Dermis microvascular lymphatic vessel endothelial cell (primary cell): ENCODE measurements around the gene MKNK1. TPM values are rescaled to one million over a fixed set of nuclear protein-coding genes. Genes with fewer than 3 reads are reported as not detected.
A peak's percentile ranks its signal among the peaks of the same experiment; 100 is the strongest.

Experiments
- DNase-seq, 2 donors: peaks; one replicate each; pipeline versions ENCODE4 v3.0.0 to v3.0.0-alpha.2; 2010; ENCODE audit warnings: low read depth in 2 of 2
- total RNA-seq: library from RNA; depleted of rRNA; stranded (reverse); fragments of >200 nt; gene quantifications from 2 replicates; pipeline ENCODE4 v1.2.1, GENCODE V29; 2014

MKNK1 gene
- total RNA-seq, 1 donor from 2014 or later = 14.6 TPM

GRCh38 chr1:46543761-46544560 is 60.1 kb downstream of the MKNK1 start:
- DNase-seq = no peak

DNA sequence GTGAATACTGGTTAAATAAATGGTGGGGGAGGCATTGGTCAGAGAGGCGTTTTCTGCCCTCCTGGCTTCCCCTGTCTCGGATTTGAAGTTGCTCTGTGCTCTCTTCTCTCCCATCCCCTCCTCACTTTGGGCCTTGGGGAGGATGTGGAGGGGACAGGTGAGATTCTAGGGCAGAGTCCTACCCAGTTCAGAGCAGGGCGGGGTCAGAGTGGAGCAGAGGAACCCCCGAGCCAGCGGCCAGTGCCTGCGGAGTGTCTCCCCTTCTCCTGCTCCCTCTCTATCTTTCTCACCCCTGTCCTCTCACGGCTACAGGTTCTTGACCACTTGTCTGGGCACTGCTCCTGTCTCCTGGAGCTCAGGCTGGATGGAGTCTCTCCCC is 60.7 kb downstream of the MKNK1 start:
- DNase-seq = no peak

- DNase-seq = no peak
Observed at GRCh38 chr1:46539972-46540371, 64.1 kb downstream of the MKNK1 start.

GRCh38 chr1:46538147-46538546 is 65.9 kb downstream of the MKNK1 start:
- DNase-seq = no peak

DNA sequence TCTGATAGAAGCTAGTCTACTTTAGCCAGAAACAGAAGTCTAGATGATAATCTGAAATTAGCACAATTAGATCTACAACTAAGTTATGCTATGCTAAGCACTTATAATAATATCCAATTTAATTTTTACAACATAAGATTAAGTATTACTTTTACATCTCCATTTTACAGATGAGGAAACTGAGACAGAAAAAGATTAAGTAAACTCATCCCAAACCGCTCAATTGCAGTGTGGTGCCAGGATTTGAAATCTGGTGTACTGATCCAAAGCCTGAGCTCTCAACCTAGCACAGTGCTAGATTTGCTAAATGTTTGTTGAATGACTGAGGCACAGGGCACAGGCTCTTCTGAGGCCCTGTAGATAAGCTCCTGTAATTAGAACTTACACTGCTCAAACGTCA is 66.4 kb downstream of the MKNK1 start:
- DNase-seq = no peak

DNA sequence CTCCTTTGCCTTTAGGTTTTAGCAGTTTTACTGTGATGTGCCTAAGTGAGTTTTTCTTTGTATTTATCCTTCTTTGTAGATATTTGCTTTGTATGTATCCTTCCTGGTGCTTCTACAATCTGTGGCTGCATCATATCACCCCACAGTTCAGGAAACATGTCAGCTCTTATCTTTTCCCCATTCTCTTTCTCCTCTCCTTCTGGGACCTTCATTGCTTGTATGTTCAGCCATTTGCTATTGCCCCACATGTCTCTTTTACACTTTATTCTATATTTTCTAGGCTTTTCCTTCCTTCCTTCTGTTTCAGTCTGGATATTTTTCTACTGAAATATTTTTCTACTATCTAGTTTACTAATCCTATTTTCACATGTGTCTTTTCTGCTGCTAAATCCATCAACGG is 67.5 kb downstream of the MKNK1 start:
- DNase-seq = no peak

- DNase-seq = peak in 1 of 2 donors; percentile 17
Observed at GRCh38 chr1:46535063-46535462, 69.0 kb downstream of the MKNK1 start.

DNA sequence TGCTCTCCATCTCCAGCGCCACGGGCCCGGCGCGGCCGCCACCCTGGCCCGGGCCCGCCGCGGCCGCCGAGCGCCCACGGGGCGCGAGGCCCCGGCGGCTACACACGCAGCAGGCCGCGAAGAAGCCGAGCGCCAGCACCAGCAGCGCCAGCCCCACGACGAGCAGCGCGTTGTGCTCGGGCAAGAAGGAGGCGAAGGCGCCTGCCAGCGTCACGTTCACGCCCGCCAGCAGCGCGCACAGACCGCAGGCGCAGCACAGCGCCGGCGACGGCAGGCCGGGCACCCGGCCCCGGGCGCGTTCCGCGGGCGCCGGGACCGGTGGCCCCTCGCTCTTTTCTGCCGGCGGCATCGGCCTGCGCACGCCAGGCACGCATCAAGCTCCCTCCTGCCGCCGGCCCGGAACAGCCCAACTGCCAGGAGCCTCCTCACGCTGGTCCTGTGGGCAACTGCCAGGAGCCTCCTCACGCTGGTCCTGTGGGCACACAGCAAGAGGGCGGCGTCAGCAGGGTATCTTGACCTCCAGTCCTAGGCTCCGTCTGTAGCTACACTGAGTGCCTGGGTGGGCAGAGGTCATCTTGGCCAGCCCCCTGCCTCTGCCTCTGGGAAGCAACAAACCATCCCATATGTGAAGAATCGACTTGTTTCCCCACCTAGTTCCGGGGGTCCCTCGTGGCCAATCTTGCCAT is 70.7 kb downstream of the MKNK1 start:
- peak in 1 of 2 donors; percentile 50 for DNase-seq

DNA sequence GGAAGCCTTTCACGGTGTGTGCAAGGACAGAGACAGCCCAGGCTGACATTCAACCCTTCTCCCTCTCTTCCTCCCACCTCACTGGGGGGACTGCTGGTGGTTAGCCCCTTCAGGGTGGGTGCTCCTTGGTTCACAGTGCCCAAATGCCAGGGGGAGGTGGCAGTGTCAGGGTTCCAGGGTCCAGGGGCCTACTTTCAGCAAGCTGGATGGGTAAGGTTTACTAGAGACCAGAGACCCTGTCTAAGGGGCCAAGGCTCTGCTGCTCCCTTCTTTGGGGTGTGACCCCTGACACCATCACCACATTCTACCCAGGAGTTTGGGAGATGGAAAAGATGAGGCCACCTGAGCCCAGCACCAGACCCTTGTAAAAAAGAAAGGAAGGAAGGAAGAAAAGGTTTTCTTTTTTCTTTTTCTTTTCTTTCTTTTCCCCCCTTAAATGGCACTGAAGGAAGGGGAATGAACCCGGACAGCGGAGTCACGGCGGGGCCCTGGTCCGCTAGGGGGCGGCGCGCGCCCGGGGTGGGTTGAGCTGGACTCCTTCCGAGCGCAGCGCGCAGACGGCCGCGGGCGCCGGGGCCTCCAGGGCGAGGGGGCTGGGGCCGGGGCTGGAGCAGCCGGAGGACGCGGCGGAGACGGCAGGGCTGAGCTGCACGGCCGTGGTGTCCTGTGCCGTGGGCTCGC is 71.4 kb downstream of the MKNK1 start:
- DNase-seq = peak in 1 of 2 donors; percentile 66

DNA sequence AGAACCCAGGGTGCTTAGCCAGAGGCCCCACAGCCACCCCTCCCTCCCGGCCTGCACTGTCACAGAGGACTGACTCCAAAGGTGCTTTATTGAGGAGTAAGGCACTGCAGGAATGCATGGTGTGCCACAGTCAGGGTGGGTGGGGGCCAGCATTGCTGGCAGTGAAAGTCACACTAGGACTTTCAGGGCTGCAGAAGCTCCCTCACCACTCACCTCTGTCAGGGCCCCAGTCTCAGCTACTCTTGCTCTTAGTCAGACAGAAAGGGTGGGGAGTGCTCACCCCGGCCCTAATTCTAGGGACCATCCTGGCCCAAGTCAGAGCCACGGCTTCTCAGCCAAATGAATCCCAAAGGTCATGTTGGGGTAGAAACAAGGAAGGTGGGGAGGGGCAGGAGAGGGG is 72.0 kb downstream of the MKNK1 start:
- DNase-seq = no peak

DNA sequence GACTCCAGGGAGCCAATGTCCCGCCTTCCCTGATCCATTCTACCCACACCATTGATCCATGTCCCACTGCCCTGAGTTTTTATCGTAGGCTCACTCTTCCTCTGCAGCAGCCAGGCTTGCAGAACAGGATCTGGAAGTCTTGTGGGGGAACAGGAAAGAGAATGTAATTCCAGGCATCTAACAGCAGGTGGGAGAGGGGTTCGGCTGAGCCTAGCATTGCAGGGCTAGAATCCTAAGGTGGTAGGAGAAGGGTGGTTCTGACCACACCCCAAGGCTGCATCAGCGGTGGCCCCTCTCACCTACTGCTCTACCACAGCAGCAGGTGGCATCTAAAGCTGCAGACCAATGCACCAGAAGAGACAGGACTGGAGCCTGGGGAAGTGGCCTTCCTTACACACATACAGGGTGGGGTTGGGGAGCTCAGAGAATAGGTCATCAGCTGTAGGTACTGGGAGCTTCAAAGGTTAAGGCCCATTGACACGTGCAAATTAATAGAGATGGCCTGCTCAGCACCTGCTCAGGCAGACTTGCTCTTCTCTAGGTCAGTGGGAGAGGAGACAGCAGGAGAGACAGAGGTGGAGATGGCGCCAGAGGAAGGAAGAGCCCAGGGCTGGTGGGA is 73.2 kb downstream of the MKNK1 start:
- no peak for DNase-seq

- DNase-seq = no peak
Observed at GRCh38 chr1:46530311-46530710, 73.8 kb downstream of the MKNK1 start.

- no peak for DNase-seq
Observed at GRCh38 chr1:46529031-46529630, 74.9 kb downstream of the MKNK1 start.

DNA sequence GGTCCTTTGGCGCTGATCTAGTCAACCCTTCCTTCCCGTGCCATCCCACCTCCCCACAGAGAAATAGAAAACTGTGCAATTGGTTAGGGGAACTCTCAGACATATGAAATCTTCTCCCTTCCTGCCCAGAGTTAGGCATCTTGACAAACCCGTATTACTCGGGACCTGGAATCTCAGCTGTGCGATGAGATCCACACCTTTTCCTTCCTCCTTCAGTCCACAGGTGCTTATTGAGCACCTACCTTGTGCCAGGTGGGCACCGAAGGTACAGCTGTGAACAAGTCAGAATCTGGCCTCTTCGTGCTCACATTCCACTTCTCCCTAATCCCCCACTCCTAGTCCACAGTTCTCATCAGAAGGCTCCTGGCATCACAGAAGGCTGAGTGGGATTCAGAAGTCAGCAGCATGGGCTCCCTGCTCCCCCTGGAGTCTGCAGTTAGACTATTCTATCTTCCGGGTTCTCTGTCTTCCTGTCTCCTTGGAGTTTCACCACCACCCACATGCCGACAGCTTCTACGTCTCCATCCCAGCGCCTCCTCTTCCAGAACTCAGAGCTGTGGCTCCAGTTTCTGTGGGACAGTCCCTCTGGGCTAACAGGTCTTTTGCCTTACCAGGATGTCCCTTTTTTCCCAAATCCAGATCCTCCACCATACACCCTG is 75.6 kb downstream of the MKNK1 start:
- no peak for DNase-seq

DNA sequence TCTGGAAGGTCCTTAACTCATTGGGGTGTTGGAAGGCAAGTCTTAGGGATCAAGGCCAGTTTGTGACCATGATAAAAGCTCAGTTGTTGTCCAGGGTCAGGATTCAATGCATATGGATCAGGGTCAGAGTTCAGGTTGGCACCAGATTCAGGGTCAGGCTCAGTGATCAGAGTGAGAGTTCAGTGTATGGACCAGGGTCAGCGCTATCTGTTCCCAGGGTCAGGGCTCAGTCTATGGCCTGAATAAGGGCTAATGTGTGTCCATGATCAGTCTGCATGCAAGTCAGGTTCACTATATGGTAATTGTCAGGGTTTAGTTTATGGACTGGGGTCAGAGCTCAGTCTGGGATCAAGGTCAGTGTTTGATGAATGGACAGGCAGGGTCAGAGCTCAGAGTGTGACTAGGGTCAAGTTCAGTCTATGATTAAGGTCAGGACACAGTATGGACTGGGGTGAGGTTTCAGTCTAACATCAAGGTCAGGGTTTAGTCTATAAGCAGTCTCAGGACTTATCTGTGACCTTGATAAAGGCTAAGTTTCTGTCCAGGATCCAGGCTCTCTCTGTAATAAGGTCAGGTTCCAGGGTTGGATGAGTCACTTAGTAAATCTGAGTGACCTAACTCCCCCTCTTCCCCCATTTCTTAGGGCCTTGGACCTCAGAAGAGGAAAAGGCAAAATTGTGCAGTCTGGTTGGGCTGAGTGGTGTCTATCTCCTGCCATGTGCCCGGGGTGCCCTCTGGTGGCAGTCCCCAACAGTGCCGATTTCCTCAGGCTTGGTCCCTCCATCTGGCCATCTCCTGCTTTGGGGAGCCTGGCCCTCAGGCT is 76.4 kb downstream of the MKNK1 start:
- DNase-seq = peak; percentile 31 to 66

DNA sequence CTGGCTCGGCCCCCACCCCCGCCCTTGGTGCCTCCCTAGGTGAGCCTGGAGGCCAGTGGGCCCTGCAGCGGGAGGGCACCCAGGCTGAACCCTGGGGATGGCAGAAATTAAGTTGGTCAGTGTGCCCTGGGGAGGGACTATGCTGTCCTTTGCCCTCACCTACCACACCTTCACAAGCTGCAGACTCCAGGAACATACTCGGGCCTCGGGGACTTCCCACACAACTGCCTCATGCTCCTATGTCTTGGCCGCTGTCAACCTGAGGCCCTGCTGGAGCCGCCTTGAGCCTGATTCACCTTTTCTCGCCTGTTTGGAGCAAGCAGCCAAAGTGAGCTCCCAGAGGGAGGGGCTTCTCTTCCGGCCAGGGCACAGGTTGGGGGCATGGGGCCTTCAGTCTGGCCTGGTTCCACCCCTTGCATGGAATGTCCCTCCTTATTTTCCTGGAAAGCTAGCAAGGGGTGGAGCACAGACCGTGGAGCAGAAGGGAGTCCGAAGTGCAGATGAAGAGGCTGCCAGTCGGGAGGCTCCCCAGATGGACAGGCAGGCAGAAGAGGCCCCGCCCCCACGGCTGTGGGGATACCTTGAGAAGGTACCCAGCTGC is 77.3 kb downstream of the MKNK1 start:
- DNase-seq = no peak

DNA sequence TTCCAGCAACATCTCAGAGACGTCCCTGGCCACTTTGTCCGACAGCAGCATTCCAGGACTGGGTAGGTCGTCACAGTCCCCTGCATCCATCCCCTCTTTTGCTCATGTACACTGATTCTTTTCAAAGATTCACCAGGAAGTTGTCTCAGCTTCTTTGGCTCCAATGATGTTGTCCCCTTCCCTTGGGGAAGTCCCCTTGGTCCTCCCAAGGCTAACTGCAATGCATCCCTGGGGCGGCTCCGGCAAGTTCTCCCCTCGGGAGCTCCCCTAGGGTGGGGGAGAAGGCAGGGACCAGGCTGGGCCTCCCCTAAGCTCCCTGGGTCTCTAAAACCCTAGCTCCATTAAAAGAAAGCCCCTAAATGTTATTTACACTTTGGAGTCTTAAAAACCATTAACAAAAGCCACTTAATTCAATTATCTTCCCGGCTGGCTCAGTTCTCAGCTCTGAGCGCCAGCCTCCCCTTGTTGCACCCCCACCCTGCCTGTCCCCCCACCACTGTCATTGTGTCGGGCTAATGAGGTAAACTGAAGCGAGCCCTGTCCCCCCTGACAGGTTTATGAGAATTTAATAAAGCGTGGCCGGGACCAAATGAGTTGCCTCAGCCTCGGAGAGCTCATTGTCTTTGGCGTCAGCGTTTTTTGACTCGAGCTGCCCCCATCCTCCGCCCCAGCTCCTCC is 77.9 kb downstream of the MKNK1 start:
- no peak for DNase-seq

- no peak for DNase-seq
Observed at GRCh38 chr1:46525253-46525983, 78.7 kb downstream of the MKNK1 start.

GRCh38 chr1:46524843-46525242 is 79.2 kb downstream of the MKNK1 start:
- DNase-seq = no peak
